ENCODE results near the gene REEP2.
"Not testable (repeated sequence)": the region's sequence is repeated elsewhere in the genome, so short reads cannot be mapped to it uniquely, and the experiment has no call there.

Gene REEP2

GRCh38 chr5:138402640-138403039 lies 36.2 kb upstream of the REEP2 start:
- H2AFZ ChIP-seq (ENCODE audit: low read length), result no peak overlapping the region
- no peaks in the 10 kb centered on the region for H3K4me1 ChIP-seq (ENCODE audit: control insufficient read depth in 2 of 2, insufficient read depth in 1 of 2, low read depth in 1 of 2, low read length in 2 of 2)
- no peak overlapping the region for H3K4me3 ChIP-seq (ENCODE audit: low read length in 2 of 2)
- H2BK120ac ChIP-seq (ENCODE audit: low read depth, low read length), result no peak overlapping the region
- no peak overlapping the region for H2BK5ac ChIP-seq (ENCODE audit: low read length)
- DNase-seq (ENCODE audit: low spot score), result no peak
- no peaks in the 10 kb centered on the region for H3K9me3 ChIP-seq (replicated peaks in 1 of 2; ENCODE audit: control insufficient read depth in 2 of 2, insufficient read depth in 1 of 2, low read depth in 1 of 2, low read length in 2 of 2)
- H3K18ac ChIP-seq (ENCODE audit: low read length), result no peak overlapping the region
- H2BK12ac ChIP-seq (ENCODE audit: low read length), result no peak overlapping the region
- H2AK5ac ChIP-seq (ENCODE audit: low read depth, low read length), result no peak overlapping the region
- H3K27me3 ChIP-seq (ENCODE audit: control insufficient read depth in 3 of 3, insufficient read depth in 3 of 3, low read depth in 1 of 3, low read length in 3 of 3), result no peaks in the 10 kb centered on the region
- no peak overlapping the region for H3K14ac ChIP-seq (ENCODE audit: low read length)
- H3K23ac ChIP-seq (ENCODE audit: low read depth, low read length, poor library complexity), result no peak overlapping the region
- H3K79me1 ChIP-seq (ENCODE audit: low read depth, low read length), result no peaks in the 10 kb centered on the region
- H3K36me3 ChIP-seq (replicated peaks in 1 of 2; ENCODE audit: control insufficient read depth in 2 of 2, insufficient read depth in 2 of 2, low read length in 2 of 2), result peaks cover 30 to 87% of the 10 kb centered on the region in 2 donors
- no peak overlapping the region for H4K8ac ChIP-seq (ENCODE audit: low read depth, low read length)
- H3K4ac ChIP-seq (ENCODE audit: low read length), result no peak overlapping the region
- no peak overlapping the region for H4K91ac ChIP-seq (ENCODE audit: low read depth, low read length, poor library complexity)
- no peak overlapping the region for H2BK15ac ChIP-seq (ENCODE audit: low read length)
- H3K4me2 ChIP-seq (ENCODE audit: insufficient read depth, low read length, poor library complexity, severe bottlenecking), result no peak overlapping the region
- H3K9ac ChIP-seq (ENCODE audit: low read depth, low read length, poor library complexity), result no peak overlapping the region
- H3K27ac ChIP-seq (replicated peaks; ENCODE audit: low read length), result no peak overlapping the region

DNA sequence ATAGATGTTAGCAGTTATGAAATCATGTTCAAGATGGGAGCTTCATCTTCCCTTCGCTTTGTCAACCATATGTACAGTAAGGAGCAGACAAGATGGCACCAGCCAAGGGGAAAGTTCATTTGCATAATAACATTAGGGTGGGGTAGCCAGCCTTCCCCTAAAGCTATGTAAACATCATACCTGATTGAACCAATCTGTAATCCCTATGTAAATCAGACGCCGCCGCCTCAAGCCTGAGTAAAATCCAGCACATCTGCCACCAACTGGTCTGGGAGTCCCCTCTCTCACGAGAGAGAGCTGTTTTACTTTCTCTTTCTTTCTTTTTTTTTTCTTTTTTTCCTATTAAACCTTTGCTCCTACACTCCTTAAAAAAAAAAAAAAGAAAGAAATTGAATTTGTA lies 30.8 kb upstream of the REEP2 start:
- H3K23ac ChIP-seq (ENCODE audit: low read depth, low read length, poor library complexity), result no peak overlapping the region
- no peaks in the 10 kb centered on the region for H3K4me1 ChIP-seq (ENCODE audit: control insufficient read depth in 2 of 2, insufficient read depth in 1 of 2, low read depth in 1 of 2, low read length in 2 of 2)
- no peak overlapping the region for H2AFZ ChIP-seq (ENCODE audit: low read length)
- no peak overlapping the region for H2BK15ac ChIP-seq (ENCODE audit: low read length)
- DNase-seq (ENCODE audit: low spot score), result no peak
- no peak overlapping the region for H3K27ac ChIP-seq (replicated peaks; ENCODE audit: low read length)
- no peak overlapping the region for H3K9ac ChIP-seq (ENCODE audit: low read depth, low read length, poor library complexity)
- no peak overlapping the region for H3K18ac ChIP-seq (ENCODE audit: low read length)
- WGBS, 2 donors (ENCODE audit: extremely low coverage in 2 of 2, insufficient read length in 2 of 2, insufficient replicate concordance in 1 of 2), result no CpG with 5 or more reads among the region's 5 CpGs
- no peak overlapping the region for H3K4ac ChIP-seq (ENCODE audit: low read length)
- H3K79me1 ChIP-seq (ENCODE audit: low read depth, low read length), result no peaks in the 10 kb centered on the region
- H2BK5ac ChIP-seq (ENCODE audit: low read length), result no peak overlapping the region
- H3K9me3 ChIP-seq (replicated peaks in 1 of 2; ENCODE audit: control insufficient read depth in 2 of 2, insufficient read depth in 1 of 2, low read depth in 1 of 2, low read length in 2 of 2), result peaks cover 0 to 16% of the 10 kb centered on the region in 2 donors
- H2AK5ac ChIP-seq (ENCODE audit: low read depth, low read length), result no peak overlapping the region
- H4K91ac ChIP-seq (ENCODE audit: low read depth, low read length, poor library complexity), result no peak overlapping the region
- H3K4me2 ChIP-seq (ENCODE audit: insufficient read depth, low read length, poor library complexity, severe bottlenecking), result no peak overlapping the region
- H2BK12ac ChIP-seq (ENCODE audit: low read length), result no peak overlapping the region
- H3K14ac ChIP-seq (ENCODE audit: low read length), result no peak overlapping the region
- H3K36me3 ChIP-seq (replicated peaks in 1 of 2; ENCODE audit: control insufficient read depth in 2 of 2, insufficient read depth in 2 of 2, low read length in 2 of 2), result peaks cover 13 to 87% of the 10 kb centered on the region in 2 donors
- H3K27me3 ChIP-seq (ENCODE audit: control insufficient read depth in 3 of 3, insufficient read depth in 3 of 3, low read depth in 1 of 3, low read length in 3 of 3), result no peaks in the 10 kb centered on the region
- no peak overlapping the region for H4K8ac ChIP-seq (ENCODE audit: low read depth, low read length)
- no peak overlapping the region for H3K4me3 ChIP-seq (ENCODE audit: low read length in 2 of 2)
- no peak overlapping the region for H2BK120ac ChIP-seq (ENCODE audit: low read depth, low read length)

DNA sequence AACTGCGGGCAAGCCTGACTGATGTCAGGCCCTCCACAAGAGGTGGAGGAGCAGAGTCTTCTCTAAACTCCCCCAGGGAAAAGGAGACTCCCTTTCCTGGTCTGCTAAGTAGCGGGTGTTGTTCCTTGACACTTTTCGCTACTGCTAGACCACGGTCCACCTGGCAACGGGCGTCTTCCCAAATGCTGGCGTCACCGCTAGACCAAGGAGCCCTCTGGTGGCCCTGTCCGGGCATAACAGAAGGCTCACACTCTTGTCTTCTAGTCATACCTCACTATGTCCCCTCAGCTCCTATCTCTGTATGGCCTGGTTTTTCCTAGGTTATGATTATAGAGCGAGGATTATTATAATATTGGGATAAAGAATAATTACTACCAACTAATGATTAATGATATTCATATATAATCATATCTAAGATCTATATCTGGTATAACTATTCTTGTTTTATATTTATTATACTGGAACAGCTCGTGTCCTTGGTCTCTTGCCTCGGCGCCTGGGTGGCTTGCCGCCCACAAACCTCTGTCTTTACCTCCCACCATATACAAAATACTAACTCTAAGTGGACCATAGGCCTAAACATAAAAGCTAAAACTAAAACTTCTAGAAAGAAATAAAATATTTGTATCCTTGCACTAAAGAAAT lies 27.7 kb upstream of the REEP2 start:
- H3K9ac ChIP-seq (ENCODE audit: low read depth, low read length, poor library complexity); H3K14ac ChIP-seq (ENCODE audit: low read length); H4K91ac ChIP-seq (ENCODE audit: low read depth, low read length, poor library complexity); H3K18ac ChIP-seq (ENCODE audit: low read length); H2AFZ ChIP-seq (ENCODE audit: low read length); H2BK5ac ChIP-seq (ENCODE audit: low read length); H2BK15ac ChIP-seq (ENCODE audit: low read length); H2AK5ac ChIP-seq (ENCODE audit: low read depth, low read length); H3K4me1 ChIP-seq (ENCODE audit: control insufficient read depth in 2 of 2, insufficient read depth in 1 of 2, low read depth in 1 of 2, low read length in 2 of 2); H3K4ac ChIP-seq (ENCODE audit: low read length); H3K23ac ChIP-seq (ENCODE audit: low read depth, low read length, poor library complexity); H3K79me1 ChIP-seq (ENCODE audit: low read depth, low read length); H3K4me2 ChIP-seq (ENCODE audit: insufficient read depth, low read length, poor library complexity, severe bottlenecking); H2BK12ac ChIP-seq (ENCODE audit: low read length); H3K27me3 ChIP-seq (ENCODE audit: control insufficient read depth in 3 of 3, insufficient read depth in 3 of 3, low read depth in 1 of 3, low read length in 3 of 3); H4K8ac ChIP-seq (ENCODE audit: low read depth, low read length); DNase-seq (ENCODE audit: low spot score); H2BK120ac ChIP-seq (ENCODE audit: low read depth, low read length); H3K4me3 ChIP-seq (ENCODE audit: low read length in 2 of 2); H3K27ac ChIP-seq (replicated peaks; ENCODE audit: low read length): not testable (repeated sequence)
- no CpG with 5 or more reads among the region's 14 CpGs for WGBS, 2 donors (ENCODE audit: extremely low coverage in 2 of 2, insufficient read length in 2 of 2, insufficient replicate concordance in 1 of 2)
- Histone ChIP-seq H3K36me3 (replicated peaks in 1 of 2; ENCODE audit: control insufficient read depth in 2 of 2, insufficient read depth in 2 of 2, low read length in 2 of 2) (peaks cover 19 to 90% of the 10 kb centered on the region in 2 donors), H3K9me3 (replicated peaks in 1 of 2; ENCODE audit: control insufficient read depth in 2 of 2, insufficient read depth in 1 of 2, low read depth in 1 of 2, low read length in 2 of 2) (peaks cover 0 to 16% of the 10 kb centered on the region in 2 donors)

DNA sequence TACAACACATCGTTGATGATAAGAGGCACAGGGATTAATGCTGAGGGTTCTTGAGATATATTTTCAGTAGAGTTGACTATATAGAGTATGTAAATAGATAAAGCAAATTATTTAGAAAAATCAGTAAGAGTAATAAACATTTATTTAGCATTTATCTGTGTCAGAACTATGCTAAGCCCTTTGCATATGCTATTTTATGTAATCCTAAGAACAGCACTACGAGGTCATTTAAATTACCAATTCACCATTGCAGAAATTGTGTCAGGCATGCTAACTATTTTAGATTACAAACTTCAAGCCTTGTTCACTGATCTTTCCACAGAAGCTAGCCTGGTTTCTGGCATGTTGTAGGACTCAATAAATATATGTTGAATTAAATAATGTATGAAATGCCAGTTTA lies 20.4 kb upstream of the REEP2 start:
- Histone ChIP-seq H2AFZ (ENCODE audit: low read length) (no peak overlapping the region), H2BK120ac (ENCODE audit: low read depth, low read length) (no peak overlapping the region), H3K36me3 (replicated peaks in 1 of 2; ENCODE audit: control insufficient read depth in 2 of 2, insufficient read depth in 2 of 2, low read length in 2 of 2) (peaks cover 38 to 96% of the 10 kb centered on the region in 2 donors)

More for the DNA sequence above, 20.4 kb upstream of the REEP2 start:
- Histone ChIP-seq H3K9ac (ENCODE audit: low read depth, low read length, poor library complexity) (no peak overlapping the region), H2AK5ac (ENCODE audit: low read depth, low read length) (no peak overlapping the region), H3K4me2 (ENCODE audit: insufficient read depth, low read length, poor library complexity, severe bottlenecking) (no peak overlapping the region), H3K23ac (ENCODE audit: low read depth, low read length, poor library complexity) (no peak overlapping the region), H2BK15ac (ENCODE audit: low read length) (no peak overlapping the region), H3K27me3 (ENCODE audit: control insufficient read depth in 3 of 3, insufficient read depth in 3 of 3, low read depth in 1 of 3, low read length in 3 of 3) (no peaks in the 10 kb centered on the region), H4K8ac (ENCODE audit: low read depth, low read length) (no peak overlapping the region), H3K18ac (ENCODE audit: low read length) (no peak overlapping the region), H3K9me3 (replicated peaks in 1 of 2; ENCODE audit: control insufficient read depth in 2 of 2, insufficient read depth in 1 of 2, low read depth in 1 of 2, low read length in 2 of 2) (no peaks in the 10 kb centered on the region), H3K4ac (ENCODE audit: low read length) (no peak overlapping the region), H3K4me1 (ENCODE audit: control insufficient read depth in 2 of 2, insufficient read depth in 1 of 2, low read depth in 1 of 2, low read length in 2 of 2) (no peaks in the 10 kb centered on the region), H3K27ac (replicated peaks; ENCODE audit: low read length) (no peak overlapping the region), H2BK12ac (ENCODE audit: low read length) (no peak overlapping the region), H3K14ac (ENCODE audit: low read length) (no peak overlapping the region), H4K91ac (ENCODE audit: low read depth, low read length, poor library complexity) (no peak overlapping the region), H3K79me1 (ENCODE audit: low read depth, low read length) (no peaks in the 10 kb centered on the region), H3K4me3 (ENCODE audit: low read length in 2 of 2) (no peak overlapping the region), H2BK5ac (ENCODE audit: low read length) (no peak overlapping the region)
- WGBS, 2 donors (ENCODE audit: extremely low coverage in 2 of 2, insufficient read length in 2 of 2, insufficient replicate concordance in 1 of 2), result no CpG with 5 or more reads among the region's 2 CpGs
- DNase-seq (ENCODE audit: low spot score), result no peak
